Measurements from ENCODE around the gene SLC39A9.
"Not testable (repeated sequence)": the region's sequence is repeated elsewhere in the genome, so short reads cannot be mapped to it uniquely, and the experiment has no call there.

SLC39A9 gene

DNA sequence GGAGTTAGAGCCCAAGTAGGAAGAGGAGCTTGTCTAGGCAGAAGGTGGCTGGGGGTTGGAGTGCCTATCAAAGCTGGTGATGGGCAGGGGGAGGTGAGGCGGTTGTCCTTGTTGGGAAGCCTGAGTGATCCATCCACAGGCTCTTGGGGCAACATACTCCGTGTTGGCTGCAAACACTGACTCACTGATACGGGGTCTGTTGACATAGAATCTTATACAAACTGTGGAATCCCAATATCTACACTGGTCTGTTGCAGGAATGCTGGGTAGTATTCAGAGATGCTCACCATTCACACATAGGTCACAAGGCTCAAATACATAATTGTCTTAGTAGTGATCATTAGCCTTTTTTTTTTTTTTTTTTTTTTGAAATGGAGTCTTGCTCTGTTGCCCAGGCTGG lies 26.3 kb upstream of the SLC39A9 start:
- no peak for DNase-seq

DNA sequence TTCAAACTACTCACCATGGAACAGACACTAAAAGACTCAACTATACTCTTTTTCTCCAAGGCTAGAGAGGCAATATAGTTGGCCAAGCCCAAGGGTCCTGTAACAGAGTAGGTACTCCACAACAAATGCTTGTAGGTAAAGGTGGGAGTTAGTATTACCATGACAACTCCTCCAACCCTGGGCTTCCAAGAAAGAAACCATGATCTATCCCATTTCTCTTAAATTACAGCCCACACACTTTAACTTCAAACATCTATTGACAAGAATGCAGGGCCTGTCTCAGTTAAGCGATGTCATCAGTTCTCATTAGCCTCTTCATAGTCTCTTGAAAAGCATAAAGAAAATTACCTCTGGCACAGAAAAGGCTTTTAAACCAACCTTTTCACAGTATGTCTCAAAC lies 25.4 kb upstream of the SLC39A9 start:
- DNase-seq, result no peak

DNA sequence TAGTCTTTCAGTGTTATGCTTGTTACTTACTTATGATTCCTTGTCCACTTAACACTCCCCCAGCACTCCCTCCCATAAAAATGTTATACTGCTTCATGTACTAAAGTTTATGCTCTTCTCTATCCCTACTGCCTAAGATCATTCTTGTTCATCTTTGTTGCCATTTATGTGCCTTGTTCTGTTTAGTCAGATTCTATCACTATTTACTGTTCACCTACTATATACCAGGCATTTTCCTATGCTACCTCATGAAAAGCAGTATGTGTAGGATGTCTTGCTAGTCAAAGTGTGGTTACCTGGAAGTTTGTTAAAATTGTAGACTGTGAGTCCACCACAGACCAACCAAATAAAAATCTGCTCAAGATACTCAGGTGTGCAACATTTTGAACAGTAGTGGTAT lies 24.3 kb upstream of the SLC39A9 start:
- DNase-seq, result no peak

DNA sequence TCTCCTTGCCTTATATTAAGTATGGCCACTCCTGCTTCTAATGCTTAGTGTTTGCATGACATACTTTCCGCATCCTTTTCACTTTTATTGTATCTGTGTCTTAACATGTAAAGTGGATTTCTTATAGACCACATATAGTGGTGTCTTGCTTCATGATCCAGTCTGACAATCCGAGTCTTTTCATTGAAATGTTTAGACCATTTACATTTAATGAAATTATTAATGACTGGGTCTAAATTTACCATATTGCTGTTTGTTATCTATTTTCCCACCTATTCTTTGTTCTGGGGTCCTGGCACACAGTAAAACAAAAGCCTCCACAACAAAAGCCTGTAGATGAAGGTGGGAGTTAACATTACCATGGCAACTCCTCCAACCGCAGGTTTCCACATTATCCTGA lies 23.3 kb upstream of the SLC39A9 start:
- no peak for DNase-seq

DNA sequence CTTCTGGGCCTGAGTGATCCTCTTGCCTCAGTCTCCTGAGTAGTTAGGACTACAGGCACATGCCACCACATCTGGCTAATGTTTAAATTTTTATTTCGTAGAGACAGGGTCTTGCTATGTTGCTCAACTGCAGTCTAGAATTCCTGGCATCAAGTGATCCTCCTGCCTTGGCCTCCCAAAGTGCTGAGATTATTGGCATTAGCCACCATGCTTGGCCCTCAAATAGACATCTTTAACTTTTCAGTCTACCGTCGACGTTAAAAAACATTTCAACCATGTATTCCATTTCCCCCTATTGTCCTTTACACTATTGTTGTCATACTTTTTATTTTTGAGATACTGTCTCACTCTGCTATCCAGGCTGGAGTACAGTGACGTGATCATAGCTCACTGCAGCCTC lies 22.8 kb upstream of the SLC39A9 start:
- DNase-seq, result no peak

DNA sequence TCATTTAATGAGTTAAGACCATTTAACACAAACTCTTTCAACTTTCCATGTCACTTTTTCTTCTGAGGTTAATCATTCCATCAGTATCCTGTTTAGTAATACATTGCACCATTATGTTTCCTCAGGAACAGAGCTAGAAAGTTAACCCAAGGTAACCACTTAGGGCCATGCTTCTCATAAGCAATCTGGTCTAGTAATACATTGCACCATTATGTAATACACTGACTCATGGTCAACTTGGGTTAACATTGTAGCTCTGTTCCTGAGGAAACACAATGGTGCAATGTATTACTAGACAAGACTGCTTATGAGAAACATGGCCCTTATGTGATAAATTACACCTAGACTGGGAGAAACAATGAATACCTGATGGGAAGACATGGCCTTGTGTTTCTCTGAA lies 22.1 kb upstream of the SLC39A9 start:
- no peak for DNase-seq

DNA sequence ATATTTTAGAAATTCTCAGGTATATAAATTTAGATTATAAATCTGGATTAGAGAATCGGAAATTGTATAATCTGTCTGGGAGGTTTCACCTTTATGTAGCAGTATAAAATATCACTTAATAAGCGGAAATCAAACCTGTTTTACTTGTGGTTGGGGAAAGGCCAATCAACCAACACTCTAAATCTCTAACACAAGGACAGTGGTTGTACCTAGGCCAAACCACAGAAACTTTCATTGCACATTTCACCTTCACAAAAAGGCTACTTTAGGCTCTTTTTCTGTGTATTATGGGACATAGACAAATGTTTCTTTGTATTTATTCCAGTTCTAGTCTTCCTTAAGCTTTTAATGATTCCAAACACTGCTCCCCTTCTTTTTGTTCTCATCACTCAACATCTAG lies 20.2 kb upstream of the SLC39A9 start:
- no peak for DNase-seq

DNA sequence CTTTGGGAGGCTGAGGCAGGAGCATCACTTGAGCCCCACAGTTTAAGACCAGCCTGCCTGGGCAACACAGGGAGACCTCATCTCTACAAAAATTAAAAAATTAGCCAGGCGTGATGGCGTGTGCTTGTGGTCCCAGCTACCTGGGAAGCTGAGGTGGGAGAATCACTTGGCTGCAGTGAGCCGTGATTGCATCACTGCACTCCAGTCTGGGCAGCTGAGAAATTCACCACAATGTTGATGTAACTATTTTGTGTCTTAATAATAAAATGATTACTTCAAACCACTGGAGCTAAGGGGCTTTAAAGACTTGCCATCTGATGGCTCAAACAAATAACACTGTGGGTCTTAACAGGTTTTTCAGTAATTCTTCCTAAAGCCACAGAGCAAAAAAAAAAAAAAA lies 11.2 kb upstream of the SLC39A9 start:
- DNase-seq, result no peak

DNA sequence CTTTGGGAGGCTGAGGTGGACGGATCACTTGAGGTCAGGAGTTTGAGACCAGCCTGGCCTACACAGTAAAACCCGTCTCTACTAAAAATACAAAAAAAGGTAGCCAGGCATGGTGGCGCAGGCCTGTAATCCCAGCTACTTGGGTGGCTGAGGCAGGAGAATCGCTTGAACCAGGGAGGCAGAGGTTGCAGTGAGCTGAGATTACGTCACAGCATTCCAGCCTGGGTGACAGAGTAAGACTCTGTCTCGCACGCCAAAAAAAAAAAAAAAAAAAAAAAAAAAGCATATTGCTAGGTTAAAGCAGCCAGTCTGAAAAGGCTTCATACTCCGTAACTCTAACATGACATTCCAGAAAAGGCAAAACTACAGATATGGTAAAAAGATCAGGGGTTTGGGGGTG lies 7.1 kb upstream of the SLC39A9 start:
- not testable (repeated sequence) for DNase-seq

DNA sequence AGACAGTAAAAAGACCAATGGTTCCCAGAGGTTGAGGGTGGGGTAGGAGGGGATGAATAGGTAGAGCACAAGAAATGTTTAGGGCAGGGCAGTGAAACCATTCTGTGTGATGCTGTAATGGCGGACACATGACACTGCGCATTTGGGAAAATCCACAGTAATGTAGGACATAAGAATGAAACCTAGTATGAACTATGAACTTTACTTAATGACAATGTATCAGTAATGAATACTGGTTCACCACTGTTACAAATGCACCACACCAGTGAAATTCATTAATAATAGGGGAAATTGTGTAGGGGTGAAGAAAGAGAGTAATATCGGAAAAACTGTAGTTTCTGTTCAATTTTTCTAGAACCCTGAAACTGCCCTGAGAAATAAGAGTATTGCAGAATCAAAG lies 6.0 kb upstream of the SLC39A9 start:
- DNase-seq, result no peak

DNA sequence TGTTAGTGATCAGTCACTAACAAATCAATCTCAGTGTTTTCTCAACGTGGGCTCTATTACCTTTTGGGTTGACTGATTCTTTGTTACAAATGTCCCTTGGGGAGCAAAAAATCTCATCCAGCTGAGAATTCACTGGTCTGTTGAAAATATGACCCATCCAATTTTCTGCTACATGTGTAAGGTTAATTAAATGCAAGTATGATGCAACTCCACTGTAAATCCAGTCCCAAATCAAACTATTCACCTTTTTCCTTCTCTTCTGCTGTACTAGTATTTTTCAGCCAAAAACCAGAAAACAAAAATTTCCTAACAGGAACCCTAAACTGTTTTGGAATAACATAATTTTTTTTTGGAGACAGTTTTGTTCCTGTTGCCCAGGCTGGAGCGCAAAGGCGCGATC lies 2.6 kb upstream of the SLC39A9 start:
- DNase-seq, result no peak

DNA sequence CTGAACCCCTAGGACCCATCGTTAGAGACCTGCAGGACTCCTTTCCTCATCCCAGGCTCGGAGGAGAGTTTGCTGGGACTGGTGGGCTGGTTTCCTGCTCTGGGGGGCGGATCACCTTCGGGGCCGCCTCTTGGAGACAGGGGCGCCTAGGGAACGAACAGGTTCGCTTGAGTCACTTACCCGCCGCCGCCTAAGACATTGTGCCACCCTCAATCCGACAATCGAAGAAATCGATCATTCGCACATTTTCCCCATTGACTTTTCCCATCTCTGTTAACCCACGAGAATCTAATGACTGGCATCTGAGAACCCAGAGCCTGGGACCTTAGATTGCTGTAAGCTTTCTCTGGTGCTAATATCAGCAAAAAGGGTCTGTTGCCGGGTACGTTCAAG lies 322 bp downstream of the SLC39A9 start:
- DNase-seq, result no peak

DNA sequence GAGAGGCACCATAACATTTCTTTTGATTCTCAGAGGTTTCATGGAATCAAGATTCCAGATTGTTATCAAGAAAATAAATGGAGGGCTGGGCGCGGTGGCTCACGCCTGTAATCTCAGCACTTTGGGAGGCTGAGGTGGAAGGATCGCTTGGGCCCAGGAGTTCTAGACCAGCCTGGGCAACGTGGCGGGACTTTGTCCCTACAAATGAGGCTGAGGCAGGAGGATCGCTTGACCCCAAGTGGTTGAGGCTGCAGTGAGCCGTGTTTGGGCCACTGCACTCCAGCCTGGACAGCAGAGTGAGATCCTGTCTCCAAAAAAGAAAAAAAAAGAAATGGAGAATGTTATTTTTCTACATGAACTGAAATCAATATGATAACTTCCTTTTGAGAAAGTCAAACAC lies 1.3 kb downstream of the SLC39A9 start:
- no peak for DNase-seq

DNA sequence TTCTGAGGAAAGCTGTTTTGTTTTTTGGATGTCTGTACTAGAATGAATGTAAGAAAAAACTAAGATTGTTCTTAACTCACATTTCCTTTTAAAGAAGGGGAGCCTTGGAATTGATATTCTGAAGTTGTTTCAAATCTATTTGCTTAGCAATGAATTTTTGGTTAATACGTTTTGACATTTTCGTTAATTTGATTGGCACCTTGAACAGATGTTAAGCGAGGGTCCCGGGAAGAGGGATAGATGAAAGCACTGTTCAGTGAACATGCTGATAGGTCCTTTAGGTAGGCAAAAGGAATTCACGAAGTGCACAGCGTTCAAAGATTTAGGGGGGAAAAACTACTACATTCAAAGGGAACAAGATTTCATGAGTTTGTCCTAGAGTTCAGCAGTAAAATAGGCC lies 1.7 kb downstream of the SLC39A9 start:
- no peak for DNase-seq

DNA sequence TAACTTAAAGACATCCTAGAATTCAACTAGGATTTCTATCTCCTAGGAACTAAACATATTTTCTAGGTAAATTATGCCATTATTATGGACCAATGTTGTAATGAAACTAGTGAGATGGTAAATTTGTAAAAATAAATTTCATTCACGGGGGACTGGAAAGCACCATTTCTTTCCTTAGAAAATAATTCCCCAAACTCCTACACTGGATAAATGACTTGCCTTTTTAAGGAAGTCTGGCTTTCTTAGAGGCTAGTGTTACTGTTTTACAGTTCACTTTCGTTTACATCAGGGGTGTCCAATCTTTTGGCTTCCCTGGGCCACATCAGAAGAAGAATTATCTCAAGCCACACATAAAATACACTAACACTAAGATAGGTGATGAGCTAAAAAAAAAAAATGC lies 3.3 kb downstream of the SLC39A9 start:
- no peak for DNase-seq

DNA sequence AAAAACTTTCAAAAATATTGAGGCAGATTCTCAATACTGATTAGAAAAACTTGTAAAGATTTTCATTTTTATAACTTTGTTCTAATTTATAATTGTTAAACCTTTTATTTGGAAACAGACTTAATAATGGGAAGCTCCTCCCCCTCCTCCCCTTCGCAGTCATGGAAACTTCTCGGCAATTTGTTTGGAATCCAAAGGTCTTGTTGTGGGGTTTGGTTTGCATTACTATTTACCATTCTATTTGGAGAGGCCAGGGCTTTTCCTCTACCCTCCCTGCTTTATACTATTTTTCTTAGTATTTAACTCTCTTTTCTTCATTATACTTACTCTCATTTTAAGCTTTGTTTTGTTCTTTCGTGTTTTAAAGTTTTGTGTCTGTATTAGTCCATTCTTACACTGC lies 6.0 kb downstream of the SLC39A9 start:
- no peak for DNase-seq

DNA sequence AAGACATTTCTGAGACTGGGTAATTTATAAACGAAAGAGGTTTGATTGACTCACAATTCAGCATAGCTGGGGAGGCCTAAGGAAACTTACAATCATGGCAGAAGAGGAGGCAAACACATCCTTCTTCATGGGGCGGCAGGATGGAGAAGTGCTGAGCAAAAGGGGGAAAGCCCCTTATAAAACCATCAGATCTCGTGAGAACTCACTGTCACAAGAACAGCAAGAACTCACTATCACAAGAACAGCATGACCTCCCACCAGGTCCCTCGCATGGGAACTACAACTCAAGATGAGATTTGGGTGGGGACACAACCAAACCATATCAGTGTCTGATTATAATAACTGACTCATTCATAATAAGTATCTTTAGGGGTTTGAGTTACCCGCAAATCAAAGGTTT lies 6.4 kb downstream of the SLC39A9 start:
- DNase-seq, result no peak

DNA sequence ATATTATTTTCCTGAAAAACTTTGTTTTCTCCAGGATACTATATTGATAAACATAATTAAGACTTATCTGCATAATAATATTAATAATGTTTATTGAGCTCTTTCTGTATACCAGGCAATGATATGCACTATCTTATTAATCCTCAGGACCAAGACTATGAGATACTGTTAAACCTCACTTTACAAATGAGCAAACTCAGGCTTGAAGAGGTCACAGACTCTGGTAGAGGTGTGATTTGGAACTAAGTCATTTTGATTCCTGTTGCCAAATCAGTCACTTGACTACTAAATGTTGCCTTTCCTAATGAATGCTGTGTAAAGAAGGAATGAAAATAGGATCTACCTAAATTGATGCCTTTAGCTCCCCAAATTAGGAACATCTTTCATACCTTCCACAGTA lies 7.3 kb downstream of the SLC39A9 start:
- DNase-seq, result no peak

DNA sequence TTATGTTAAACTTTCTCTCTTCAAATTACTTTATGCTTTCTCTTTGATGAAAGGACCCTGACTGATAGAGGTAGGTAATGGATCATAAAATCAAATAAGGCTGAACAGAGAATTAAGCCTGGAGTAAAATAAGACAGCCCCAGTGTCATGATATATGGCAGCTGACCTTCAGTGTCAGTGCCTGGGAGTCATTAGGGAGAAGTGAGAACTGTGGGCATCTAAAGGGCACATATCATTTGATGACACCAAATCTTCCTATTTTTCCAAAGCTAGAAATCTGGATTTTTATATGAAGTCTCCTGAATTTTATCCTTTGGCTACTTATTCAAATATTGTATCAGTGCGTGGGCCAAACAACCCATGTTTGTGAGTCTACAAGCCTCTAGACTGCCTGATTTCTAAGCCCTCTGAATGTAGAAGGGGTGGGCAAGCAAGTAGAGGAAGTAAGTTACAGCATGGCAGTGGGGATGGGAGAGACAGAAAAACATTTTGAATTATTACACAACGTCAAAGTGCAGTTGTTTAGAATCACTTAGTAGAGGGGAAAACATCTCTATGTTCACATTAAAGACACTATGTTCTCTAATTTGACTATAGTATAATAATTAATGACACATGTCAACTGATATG lies 10.0 kb downstream of the SLC39A9 start:
- no peak for DNase-seq

DNA sequence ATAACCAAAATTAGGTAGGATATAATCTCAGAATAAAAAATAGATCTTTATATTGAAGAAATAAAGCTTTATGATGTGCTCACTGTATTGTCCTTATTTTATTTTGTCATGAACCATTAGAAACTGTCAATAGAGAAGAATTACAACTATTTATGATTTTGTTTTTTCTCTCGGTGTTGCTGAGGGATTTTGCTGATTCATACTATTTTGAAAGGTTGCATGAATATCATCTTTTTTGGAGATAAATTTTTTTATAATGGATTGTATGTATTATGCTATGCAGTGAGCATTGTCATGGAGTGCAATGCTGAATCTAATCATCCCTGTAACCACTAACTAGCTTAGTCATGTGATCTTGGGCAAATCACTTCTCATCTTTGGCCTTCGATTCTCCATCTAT lies 15.0 kb downstream of the SLC39A9 start:
- DNase-seq, result no peak

DNA sequence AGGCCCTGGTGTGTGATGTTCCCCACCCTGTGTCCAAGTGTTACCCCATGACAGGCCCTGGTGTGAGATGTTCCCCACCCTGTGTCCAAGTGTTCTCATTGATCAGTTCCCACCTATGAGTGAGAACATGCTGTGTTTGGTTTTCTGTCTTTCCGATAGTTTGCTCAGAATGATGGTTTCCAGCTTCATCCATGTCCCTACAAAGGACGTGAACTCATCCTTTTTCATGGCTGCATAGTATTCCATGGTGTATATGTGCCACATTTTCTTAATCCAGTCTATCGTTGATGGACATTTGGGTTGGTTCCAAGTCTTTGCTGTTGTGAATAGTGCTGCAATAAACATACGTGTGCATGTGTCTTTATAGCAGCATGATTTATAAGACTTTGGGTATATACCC lies 17.6 kb downstream of the SLC39A9 start:
- not testable (repeated sequence) for DNase-seq

DNA sequence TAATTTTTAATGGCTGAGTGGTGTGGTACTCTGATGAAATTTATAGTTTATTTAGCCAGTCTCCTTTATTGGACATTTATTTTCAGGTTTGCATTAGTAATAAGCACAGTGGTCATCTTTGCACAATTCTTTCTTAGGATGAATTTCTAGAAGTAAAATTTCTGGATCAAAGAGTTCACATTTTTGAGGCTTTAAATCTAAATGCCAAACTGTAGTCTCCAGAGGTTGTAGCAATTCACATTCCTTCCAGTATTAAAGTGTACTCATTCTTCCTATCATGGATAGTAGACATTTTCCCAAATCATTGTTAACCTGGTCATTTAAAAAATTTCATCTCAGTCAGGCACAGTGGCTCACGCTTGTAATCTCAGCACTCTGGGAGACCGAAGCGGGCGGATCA lies 24.8 kb downstream of the SLC39A9 start:
- no peak for DNase-seq

DNA sequence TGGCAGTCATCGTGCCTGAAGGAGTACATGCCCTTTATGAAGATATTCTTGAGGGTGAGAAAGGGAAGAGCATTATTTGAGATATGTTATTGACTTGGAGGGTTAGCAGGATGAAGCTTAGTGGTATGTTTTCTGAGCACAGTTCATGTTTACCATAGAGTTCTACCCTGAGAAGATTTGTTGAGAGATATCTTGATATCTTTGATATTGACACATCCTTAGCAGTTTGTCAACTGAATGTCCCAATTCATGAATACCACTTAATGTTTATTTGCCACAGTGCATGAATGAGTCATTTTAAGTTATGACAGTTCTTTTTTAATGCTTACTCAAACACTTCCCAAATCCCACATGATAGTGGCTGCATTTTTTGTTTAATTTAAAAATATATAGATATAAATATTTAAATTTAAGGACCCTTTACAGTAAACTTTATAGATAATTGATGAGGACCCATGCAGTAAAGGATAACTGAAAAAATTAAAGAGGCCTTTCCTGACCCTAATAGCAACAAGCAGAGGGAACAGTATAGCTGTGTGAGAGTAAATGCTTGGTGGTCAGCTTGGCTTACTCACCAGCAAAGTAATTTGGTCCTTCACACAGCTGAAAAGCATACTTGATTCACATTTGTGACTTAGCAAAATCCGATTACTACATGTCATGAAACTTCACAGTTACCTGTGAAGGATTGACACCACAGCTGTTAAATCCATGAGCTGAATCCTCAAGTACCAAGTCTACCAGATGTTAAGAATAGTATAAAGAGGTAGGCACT lies 25.8 kb downstream of the SLC39A9 start:
- no peak for DNase-seq

DNA sequence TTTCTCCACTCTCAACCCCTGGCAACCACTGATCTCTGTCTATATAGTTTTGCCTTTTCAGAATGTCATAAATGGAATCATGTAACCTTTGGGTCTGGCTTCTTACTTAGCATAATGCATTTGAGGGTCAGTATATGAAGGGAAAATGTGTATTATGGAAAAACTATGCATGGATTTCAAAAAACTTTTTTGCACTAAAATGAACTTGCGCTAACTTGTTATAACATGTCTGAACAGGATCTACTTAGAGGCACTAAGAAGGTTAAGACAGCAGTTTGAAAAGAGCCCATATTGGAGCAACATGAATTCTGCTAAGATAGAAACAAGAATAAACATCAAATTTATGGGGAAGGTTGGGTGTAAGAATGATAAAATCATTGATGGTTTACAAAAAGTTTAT lies 29.1 kb downstream of the SLC39A9 start:
- DNase-seq, result no peak

Measured in activated CD4-positive, alpha-beta T cell treated with anti-CD3 and anti-CD28 coated beads, Interleukin-2, amount 50 U/mL, for 48 hours (primary cell).